GM23338 (cell line): ENCODE measurements around the gene DGKD.

Source experiments
- CREB1 ChIP-seq: fragments of 250-450 bp; sonication (Bioruptor Pico); IDR thresholded peaks from 2 replicates; pipeline ENCODE4 v1.5.0; 2020; ENCODE audit warnings: low read depth, mild to moderate bottlenecking, moderate library complexity
- EZH2 ChIP-seq: fragments of 200-600 bp; sonication (generic); IDR thresholded peaks from one replicate; pipeline ENCODE4 v1.8.0; 2017; ENCODE audit warnings: antibody characterized with exemption, mild to moderate bottlenecking, low read depth; ENCODE audit not compliant: unreplicated experiment
- EZH2phosphoT487 ChIP-seq: fragments of 200-600 bp; sonication (generic); IDR thresholded peaks from one replicate; pipeline ENCODE4 v1.8.1; 2018; ENCODE audit warnings: antibody characterized with exemption; ENCODE audit not compliant: unreplicated experiment
- NANOG ChIP-seq: IDR thresholded peaks from 2 replicates; pipeline ENCODE4 v1.6.1; 2016; ENCODE audit warnings: antibody characterized with exemption, borderline replicate concordance
- POLR2AphosphoS5 ChIP-seq: IDR thresholded peaks from 2 replicates; pipeline ENCODE4 v1.6.1; 2016; ENCODE audit warnings: antibody characterized with exemption, low read depth
- STAT1 ChIP-seq: IDR thresholded peaks from one replicate; pipeline ENCODE4 v1.6.1; 2016; ENCODE audit warnings: antibody characterized with exemption; ENCODE audit not compliant: unreplicated experiment
- ZNF331 ChIP-seq: fragments of 250-450 bp; sonication (Bioruptor Pico); IDR thresholded peaks from 2 replicates; pipeline ENCODE4 v1.5.0; 2020; ENCODE audit warnings: low read depth, mild to moderate bottlenecking, moderate library complexity
- TF ChIP-seq, protein P1 (sequence below), 2 experiments: fragments of 200-600 bp in 1 of 2; sonication (generic) in 1 of 2; conservative IDR thresholded peaks; 2 replicates each; pipeline versions ENCODE4 v1.5.1 to v1.6.1; 2016 to 2017; ENCODE audit warnings: antibody characterized with exemption in 2 of 2, low read depth in 2 of 2, mild to moderate bottlenecking in 2 of 2, moderate library complexity in 1 of 2
- TF ChIP-seq, protein P2 (sequence below): IDR thresholded peaks from one replicate; pipeline ENCODE4 v1.6.1; 2018; ENCODE audit warnings: antibody characterized with exemption; ENCODE audit not compliant: unreplicated experiment

DNA sequence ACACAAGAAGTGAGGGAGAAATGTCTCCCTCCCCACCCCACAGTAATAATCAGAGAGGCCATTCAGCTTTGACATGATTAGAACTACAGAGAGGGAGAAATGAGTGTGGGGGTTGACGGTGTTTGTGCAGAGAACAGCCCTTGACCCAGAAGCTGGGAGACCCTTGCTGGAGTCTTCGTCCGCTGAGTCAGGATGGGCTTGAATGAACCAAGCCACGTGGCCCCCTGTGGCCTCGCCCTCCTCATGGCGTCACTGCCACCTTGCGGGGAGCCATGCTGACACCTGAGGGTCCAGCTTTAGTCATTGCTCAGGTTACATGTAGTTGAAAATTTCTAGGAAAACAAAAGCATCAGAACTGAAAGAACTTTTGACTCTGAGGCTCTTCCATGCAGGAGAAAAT, 101.2 kb downstream of the DGKD start:
- TF ChIP-seq, protein P1, sequence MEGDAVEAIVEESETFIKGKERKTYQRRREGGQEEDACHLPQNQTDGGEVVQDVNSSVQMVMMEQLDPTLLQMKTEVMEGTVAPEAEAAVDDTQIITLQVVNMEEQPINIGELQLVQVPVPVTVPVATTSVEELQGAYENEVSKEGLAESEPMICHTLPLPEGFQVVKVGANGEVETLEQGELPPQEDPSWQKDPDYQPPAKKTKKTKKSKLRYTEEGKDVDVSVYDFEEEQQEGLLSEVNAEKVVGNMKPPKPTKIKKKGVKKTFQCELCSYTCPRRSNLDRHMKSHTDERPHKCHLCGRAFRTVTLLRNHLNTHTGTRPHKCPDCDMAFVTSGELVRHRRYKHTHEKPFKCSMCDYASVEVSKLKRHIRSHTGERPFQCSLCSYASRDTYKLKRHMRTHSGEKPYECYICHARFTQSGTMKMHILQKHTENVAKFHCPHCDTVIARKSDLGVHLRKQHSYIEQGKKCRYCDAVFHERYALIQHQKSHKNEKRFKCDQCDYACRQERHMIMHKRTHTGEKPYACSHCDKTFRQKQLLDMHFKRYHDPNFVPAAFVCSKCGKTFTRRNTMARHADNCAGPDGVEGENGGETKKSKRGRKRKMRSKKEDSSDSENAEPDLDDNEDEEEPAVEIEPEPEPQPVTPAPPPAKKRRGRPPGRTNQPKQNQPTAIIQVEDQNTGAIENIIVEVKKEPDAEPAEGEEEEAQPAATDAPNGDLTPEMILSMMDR (conservative IDR thresholded peaks at IDR 0.05; ENCODE audit: low read depth in 2 of 2) = no peak
- TF ChIP-seq NANOG (no peak), EZH2 (no peak), STAT1 (no peak), ZNF331 (CRISPR knock-in tag) (no peak), EZH2phosphoT487 (no peak), POLR2AphosphoS5 (no peak), CREB1 (CRISPR knock-in tag) (no peak)
- TF ChIP-seq, protein P2, sequence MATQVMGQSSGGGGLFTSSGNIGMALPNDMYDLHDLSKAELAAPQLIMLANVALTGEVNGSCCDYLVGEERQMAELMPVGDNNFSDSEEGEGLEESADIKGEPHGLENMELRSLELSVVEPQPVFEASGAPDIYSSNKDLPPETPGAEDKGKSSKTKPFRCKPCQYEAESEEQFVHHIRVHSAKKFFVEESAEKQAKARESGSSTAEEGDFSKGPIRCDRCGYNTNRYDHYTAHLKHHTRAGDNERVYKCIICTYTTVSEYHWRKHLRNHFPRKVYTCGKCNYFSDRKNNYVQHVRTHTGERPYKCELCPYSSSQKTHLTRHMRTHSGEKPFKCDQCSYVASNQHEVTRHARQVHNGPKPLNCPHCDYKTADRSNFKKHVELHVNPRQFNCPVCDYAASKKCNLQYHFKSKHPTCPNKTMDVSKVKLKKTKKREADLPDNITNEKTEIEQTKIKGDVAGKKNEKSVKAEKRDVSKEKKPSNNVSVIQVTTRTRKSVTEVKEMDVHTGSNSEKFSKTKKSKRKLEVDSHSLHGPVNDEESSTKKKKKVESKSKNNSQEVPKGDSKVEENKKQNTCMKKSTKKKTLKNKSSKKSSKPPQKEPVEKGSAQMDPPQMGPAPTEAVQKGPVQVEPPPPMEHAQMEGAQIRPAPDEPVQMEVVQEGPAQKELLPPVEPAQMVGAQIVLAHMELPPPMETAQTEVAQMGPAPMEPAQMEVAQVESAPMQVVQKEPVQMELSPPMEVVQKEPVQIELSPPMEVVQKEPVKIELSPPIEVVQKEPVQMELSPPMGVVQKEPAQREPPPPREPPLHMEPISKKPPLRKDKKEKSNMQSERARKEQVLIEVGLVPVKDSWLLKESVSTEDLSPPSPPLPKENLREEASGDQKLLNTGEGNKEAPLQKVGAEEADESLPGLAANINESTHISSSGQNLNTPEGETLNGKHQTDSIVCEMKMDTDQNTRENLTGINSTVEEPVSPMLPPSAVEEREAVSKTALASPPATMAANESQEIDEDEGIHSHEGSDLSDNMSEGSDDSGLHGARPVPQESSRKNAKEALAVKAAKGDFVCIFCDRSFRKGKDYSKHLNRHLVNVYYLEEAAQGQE = no peak
